CD14-positive monocyte (primary cell): ENCODE results near the gene FBXW12. TPM values are rescaled to one million over a fixed set of nuclear protein-coding genes. Genes with fewer than 3 reads are reported as not detected.

Source experiments
- DNase-seq, 3 donors: peaks; one replicate each; pipeline ENCODE4 v3.0.0-alpha.2; 2011 to 2022
- H2AFZ ChIP-seq: 2 replicates; pipeline ENCODE4 v1.6.0; 2012; ENCODE audit warnings: mild to moderate bottlenecking, low read depth, low read length, inconsistent platforms; ENCODE audit not compliant: insufficient read depth, poor library complexity, severe bottlenecking
- H3K27ac ChIP-seq, 2 donors: 1 replicate in 1 of 2; 2 replicates in 1 of 2; pipeline ENCODE4 v1.5.1; 2012 to 2013; ENCODE audit warnings: low read length in 2 of 2, control low read depth in 1 of 2, inconsistent platforms in 1 of 2, low read depth in 1 of 2, mild to moderate bottlenecking in 1 of 2
- H3K27me3 ChIP-seq, 2 donors: one replicate each; pipeline versions ENCODE4 v1.6.0 to v1.6.1; 2011 to 2013; ENCODE audit warnings: low read length in 2 of 2; ENCODE audit not compliant: control insufficient read depth in 2 of 2, insufficient read depth in 2 of 2
- H3K36me3 ChIP-seq, 2 donors: replicated peaks in 1 of 2; 1 replicate in 1 of 2; 2 replicates in 1 of 2; pipeline versions ENCODE4 v1.5.1 to v1.6.1; 2012 to 2013; ENCODE audit warnings: low read length in 2 of 2, control low read depth in 1 of 2, inconsistent platforms in 1 of 2, mild to moderate bottlenecking in 1 of 2; ENCODE audit not compliant: insufficient read depth in 2 of 2, control insufficient read depth in 1 of 2
- H3K4me1 ChIP-seq, 2 donors: 1 replicate in 1 of 2; 2 replicates in 1 of 2; pipeline versions ENCODE4 v1.5.1 to v1.6.1; 2012 to 2013; ENCODE audit warnings: low read length in 2 of 2, control low read depth in 1 of 2, inconsistent platforms in 1 of 2, mild to moderate bottlenecking in 1 of 2, moderate library complexity in 1 of 2; ENCODE audit not compliant: insufficient read depth in 2 of 2, control insufficient read depth in 1 of 2
- H3K4me2 ChIP-seq: replicated peaks from 2 replicates; pipeline ENCODE3; 2012; ENCODE audit warnings: low read length, moderate library complexity, mild to moderate bottlenecking; ENCODE audit not compliant: poor library complexity, severe bottlenecking; ENCODE audit errors: extremely low read depth
- H3K4me3 ChIP-seq, 3 experiments: fragments of 200-600 bp in 1 of 3; sonication (generic) in 1 of 3; replicated peaks in 1 of 3; 1 replicate in 2 of 3; 2 replicates in 1 of 3; pipeline ENCODE4 v1.5.1; 2011 to 2013; ENCODE audit warnings: low read length in 3 of 3, mild to moderate bottlenecking in 3 of 3, control low read depth in 2 of 3, low read depth in 2 of 3, inconsistent platforms in 1 of 3, moderate library complexity in 1 of 3
- H3K79me2 ChIP-seq: 2 replicates; pipeline ENCODE4 v1.6.0; 2012; ENCODE audit warnings: mild to moderate bottlenecking, control low read depth, inconsistent platforms, low read length, moderate library complexity; ENCODE audit not compliant: insufficient read depth
- H3K9ac ChIP-seq: 2 replicates; pipeline ENCODE4 v1.6.0; 2017; ENCODE audit warnings: low read length, mild to moderate bottlenecking; ENCODE audit not compliant: insufficient read depth, poor library complexity, severe bottlenecking
- H3K9me3 ChIP-seq, 2 donors: replicated peaks in 1 of 2; 1 replicate in 1 of 2; 2 replicates in 1 of 2; pipeline versions ENCODE4 v1.5.1 to v1.6.1; 2012 to 2013; ENCODE audit warnings: low read length in 2 of 2, control low read depth in 1 of 2; ENCODE audit not compliant: control insufficient read depth in 1 of 2, insufficient read depth in 1 of 2
- H4K20me1 ChIP-seq: 2 replicates; pipeline ENCODE4 v1.6.0; 2012; ENCODE audit warnings: mild to moderate bottlenecking, low read length, control low read depth, moderate library complexity; ENCODE audit not compliant: insufficient read depth
- H3K27ac Mint-ChIP-seq, 7 donors: one replicate each; pipeline ENCODE4 v1.8.0; 2020; ENCODE audit warnings: mild to moderate bottlenecking in 7 of 7, mixed read lengths in 7 of 7, moderate library complexity in 6 of 7, inconsistent platforms in 2 of 7
- H3K27me3 Mint-ChIP-seq, 3 donors: one replicate each; pipeline ENCODE4 v1.8.0; 2021 to 2022; ENCODE audit warnings: low read depth in 3 of 3, mild to moderate bottlenecking in 3 of 3, mixed read lengths in 3 of 3, moderate library complexity in 3 of 3, inconsistent platforms in 1 of 3
- H3K36me3 Mint-ChIP-seq, 2 donors: one replicate each; pipeline ENCODE4 v1.8.0; 2020; ENCODE audit warnings: mixed read lengths in 2 of 2, inconsistent platforms in 1 of 2, mild to moderate bottlenecking in 1 of 2
- H3K4me1 Mint-ChIP-seq: one replicate; pipeline ENCODE4 v1.8.0; 2020; ENCODE audit warnings: mild to moderate bottlenecking, mixed read lengths
- H3K4me3 Mint-ChIP-seq, 2 donors: one replicate each; pipeline ENCODE4 v1.8.0; 2020; ENCODE audit warnings: mild to moderate bottlenecking in 2 of 2, mixed read lengths in 2 of 2, moderate library complexity in 1 of 2
- H3K9me3 Mint-ChIP-seq, 7 donors: one replicate each; pipeline ENCODE4 v1.8.0; 2020 to 2022; ENCODE audit warnings: mixed read lengths in 7 of 7, mild to moderate bottlenecking in 6 of 7, moderate library complexity in 6 of 7, inconsistent platforms in 2 of 7
- WGBS: methylation state at CpG from one replicate; pipeline ENCODE4 v1.1.5; 2013; ENCODE audit warnings: missing lambda C conversion rate; ENCODE audit not compliant: insufficient coverage; 5-methylcytosine and 5-hydroxymethylcytosine counted together
- intact Hi-C, 2 donors: fragments of 100-400 bp; cut with micrococcal nuclease; formaldehyde crosslinking; loops; one replicate each; pipeline versions ENCODE4 v1.15.0 to v1.15.1; 2023
- polyA plus RNA-seq, 3 donors: library from polyadenylated mRNA; depleted of rRNA in 1 of 3; unstranded in 2 of 3; stranded (reverse) in 1 of 3; fragments of 300-500 nt in 2 of 3; fragments of >200 nt in 1 of 3; fragmentation: Illumina TruSeq in 2 of 3; gene quantifications; 1 replicate in 2 of 3; 2 replicates in 1 of 3; pipeline ENCODE4 v1.2.3, GENCODE V29; 2012 to 2021
- TF ChIP-seq, protein P1 (sequence below): fragments of 200-600 bp; IDR thresholded peaks from one replicate; pipeline ENCODE4 v1.8.0; 2022; ENCODE audit warnings: antibody characterized with exemption, mild to moderate bottlenecking

Gene FBXW12
- polyA plus RNA-seq, 3 donors: not detected

DNA sequence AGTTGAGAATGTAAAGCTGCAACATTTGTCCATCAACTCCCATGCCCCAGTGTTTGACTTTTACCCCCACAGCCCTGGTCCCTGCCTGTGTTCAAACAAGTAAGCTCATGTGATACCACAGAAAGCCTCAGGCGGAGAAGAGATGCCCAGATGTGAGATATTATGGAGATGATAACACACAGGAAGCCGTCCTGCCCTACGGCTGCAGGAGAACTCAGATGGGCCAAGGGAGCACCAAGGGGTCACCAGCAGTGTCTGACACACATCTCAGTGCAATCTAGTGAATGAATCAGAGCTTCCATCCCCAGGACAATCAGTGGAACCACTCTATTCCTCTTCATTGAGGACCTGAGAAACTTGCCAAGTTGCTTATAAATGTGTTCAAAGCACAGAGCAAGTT lies 24.5 kb upstream of the FBXW12 start:
- Histone ChIP-seq H3K4me3 (no peak overlapping the region), H3K79me2 (no peaks in the 10 kb centered on the region), H3K4me2 (no peak overlapping the region), H4K20me1 (no peaks in the 10 kb centered on the region), H2AFZ (no peak overlapping the region), H3K27me3 (no peaks in the 10 kb centered on the region), H3K36me3 (no peaks in the 10 kb centered on the region), H3K9me3 (no peaks in the 10 kb centered on the region), H3K27ac (no peak overlapping the region), H3K9ac (no peak overlapping the region), H3K4me1 (no peaks in the 10 kb centered on the region)
- no peaks in the 10 kb centered on the region for H3K36me3 Mint-ChIP-seq
- no peaks in the 10 kb centered on the region for H3K27me3 Mint-ChIP-seq
- H3K9me3 Mint-ChIP-seq: no peaks in the 10 kb centered on the region
- intact Hi-C loops: no loop called here
- peaks cover 6% of the 10 kb centered on the region for H3K4me1 Mint-ChIP-seq
- no peak for DNase-seq
- no peak overlapping the region for H3K4me3 Mint-ChIP-seq
- WGBS: 100% methylated on average over 1 of the region's 3 CpGs
- TF ChIP-seq, protein P1, sequence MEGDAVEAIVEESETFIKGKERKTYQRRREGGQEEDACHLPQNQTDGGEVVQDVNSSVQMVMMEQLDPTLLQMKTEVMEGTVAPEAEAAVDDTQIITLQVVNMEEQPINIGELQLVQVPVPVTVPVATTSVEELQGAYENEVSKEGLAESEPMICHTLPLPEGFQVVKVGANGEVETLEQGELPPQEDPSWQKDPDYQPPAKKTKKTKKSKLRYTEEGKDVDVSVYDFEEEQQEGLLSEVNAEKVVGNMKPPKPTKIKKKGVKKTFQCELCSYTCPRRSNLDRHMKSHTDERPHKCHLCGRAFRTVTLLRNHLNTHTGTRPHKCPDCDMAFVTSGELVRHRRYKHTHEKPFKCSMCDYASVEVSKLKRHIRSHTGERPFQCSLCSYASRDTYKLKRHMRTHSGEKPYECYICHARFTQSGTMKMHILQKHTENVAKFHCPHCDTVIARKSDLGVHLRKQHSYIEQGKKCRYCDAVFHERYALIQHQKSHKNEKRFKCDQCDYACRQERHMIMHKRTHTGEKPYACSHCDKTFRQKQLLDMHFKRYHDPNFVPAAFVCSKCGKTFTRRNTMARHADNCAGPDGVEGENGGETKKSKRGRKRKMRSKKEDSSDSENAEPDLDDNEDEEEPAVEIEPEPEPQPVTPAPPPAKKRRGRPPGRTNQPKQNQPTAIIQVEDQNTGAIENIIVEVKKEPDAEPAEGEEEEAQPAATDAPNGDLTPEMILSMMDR: no peak
- no peak overlapping the region for H3K27ac Mint-ChIP-seq

GRCh38 chr3:48352546-48352945 lies 19.5 kb upstream of the FBXW12 start:
- H3K79me2 ChIP-seq: no peaks in the 10 kb centered on the region
- intact Hi-C loops: no loop called here
- no peak overlapping the region for H3K4me3 ChIP-seq
- no peak overlapping the region for H2AFZ ChIP-seq
- Mint-ChIP-seq H3K4me1 (no peaks in the 10 kb centered on the region), H3K9me3 (peaks cover 7 to 13% (median 11%) of the 10 kb centered on the region in 7 donors), H3K27ac (peak overlapping the region in 1 of 7 donors; percentile 10), H3K27me3 (peaks cover 0 to 2% (median 2%) of the 10 kb centered on the region in 3 donors), H3K4me3 (no peak overlapping the region), H3K36me3 (no peaks in the 10 kb centered on the region)
- no peaks in the 10 kb centered on the region for H3K4me1 ChIP-seq
- DNase-seq: no peak
- H3K9ac ChIP-seq: no peak overlapping the region
- 96% methylated on average over 6 of the region's 6 CpGs for WGBS
- peaks cover 4 to 16% of the 10 kb centered on the region in 2 donors for H3K9me3 ChIP-seq
- H3K4me2 ChIP-seq: no peak overlapping the region
- TF ChIP-seq, protein P1: no peak
- H3K36me3 ChIP-seq: no peaks in the 10 kb centered on the region
- no peaks in the 10 kb centered on the region for H3K27me3 ChIP-seq
- no peak overlapping the region for H3K27ac ChIP-seq
- no peaks in the 10 kb centered on the region for H4K20me1 ChIP-seq
